ENCODE results near the gene NEURL1B.

Gene NEURL1B

GRCh38 chr5:172622091-172623046 is 18.7 kb upstream of the NEURL1B start:
- Mint-ChIP-seq H3K36me3 (ENCODE audit: low read depth) (no peaks in the 10 kb centered on the region), H3K27me3 (no peaks in the 10 kb centered on the region), H3K27ac (no peak overlapping the region), H3K4me3 (no peak overlapping the region), H3K9me3 (no peaks in the 10 kb centered on the region), H3K4me1 (ENCODE audit: low read depth) (no peaks in the 10 kb centered on the region)

- Mint-ChIP-seq H3K36me3 (ENCODE audit: low read depth) (no peaks in the 10 kb centered on the region), H3K4me3 (no peak overlapping the region), H3K9me3 (no peaks in the 10 kb centered on the region), H3K27ac (no peak overlapping the region), H3K27me3 (no peaks in the 10 kb centered on the region), H3K4me1 (ENCODE audit: low read depth) (no peaks in the 10 kb centered on the region)
Observed at GRCh38 chr5:172623313-172623980, 17.6 kb upstream of the NEURL1B start.

GRCh38 chr5:172624083-172624995 is 16.7 kb upstream of the NEURL1B start:
- Mint-ChIP-seq H3K27me3 (no peaks in the 10 kb centered on the region), H3K36me3 (ENCODE audit: low read depth) (no peaks in the 10 kb centered on the region), H3K27ac (no peak overlapping the region), H3K4me1 (ENCODE audit: low read depth) (no peaks in the 10 kb centered on the region), H3K4me3 (no peak overlapping the region), H3K9me3 (no peaks in the 10 kb centered on the region)

GRCh38 chr5:172624996-172625964 is 15.8 kb upstream of the NEURL1B start:
- Mint-ChIP-seq H3K4me1 (ENCODE audit: low read depth) (no peaks in the 10 kb centered on the region), H3K27me3 (no peaks in the 10 kb centered on the region), H3K27ac (no peak overlapping the region), H3K4me3 (no peak overlapping the region), H3K9me3 (no peaks in the 10 kb centered on the region), H3K36me3 (ENCODE audit: low read depth) (no peaks in the 10 kb centered on the region)

GRCh38 chr5:172626031-172626581 is 15.0 kb upstream of the NEURL1B start:
- Mint-ChIP-seq H3K36me3 (ENCODE audit: low read depth) (no peaks in the 10 kb centered on the region), H3K27ac (no peak overlapping the region), H3K4me1 (ENCODE audit: low read depth) (no peaks in the 10 kb centered on the region), H3K4me3 (no peak overlapping the region), H3K9me3 (no peaks in the 10 kb centered on the region), H3K27me3 (no peaks in the 10 kb centered on the region)

GRCh38 chr5:172630082-172630481 is 11.0 kb upstream of the NEURL1B start:
- Mint-ChIP-seq H3K4me3 (no peak overlapping the region), H3K4me1 (ENCODE audit: low read depth) (no peaks in the 10 kb centered on the region), H3K27ac (no peak overlapping the region), H3K36me3 (ENCODE audit: low read depth) (no peaks in the 10 kb centered on the region), H3K9me3 (no peaks in the 10 kb centered on the region), H3K27me3 (peaks cover 4% of the 10 kb centered on the region)

GRCh38 chr5:172630482-172630881 is 10.6 kb upstream of the NEURL1B start:
- no peaks in the 10 kb centered on the region for H3K36me3 Mint-ChIP-seq (ENCODE audit: low read depth)
- peaks cover 4% of the 10 kb centered on the region for H3K27me3 Mint-ChIP-seq
- no peak overlapping the region for H3K27ac Mint-ChIP-seq
- no peak overlapping the region for H3K4me3 Mint-ChIP-seq
- no peaks in the 10 kb centered on the region for H3K9me3 Mint-ChIP-seq
- no peaks in the 10 kb centered on the region for H3K4me1 Mint-ChIP-seq (ENCODE audit: low read depth)

DNA sequence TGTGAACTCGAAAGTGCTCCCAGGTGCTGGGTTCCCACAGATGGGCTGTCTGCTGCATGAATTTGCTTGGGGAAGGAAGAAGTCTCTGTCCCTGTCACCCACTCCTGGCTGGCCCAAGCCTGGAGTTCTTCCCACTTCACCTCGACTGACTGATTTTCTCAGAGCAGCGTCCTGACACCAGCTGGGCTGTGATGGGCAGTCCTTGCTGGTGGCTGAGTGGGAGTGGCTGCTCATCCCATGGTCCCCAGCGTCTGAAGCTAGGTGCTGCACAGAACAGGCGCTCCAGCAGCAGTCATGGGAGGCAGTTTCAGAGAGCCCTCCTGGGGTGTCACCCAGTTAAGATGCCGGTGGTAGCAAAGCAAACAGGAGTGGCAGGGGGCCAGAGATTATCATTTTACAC is 10.1 kb upstream of the NEURL1B start:
- Mint-ChIP-seq H3K36me3 (ENCODE audit: low read depth) (no peaks in the 10 kb centered on the region), H3K27ac (no peak overlapping the region), H3K4me3 (no peak overlapping the region), H3K27me3 (peaks cover 4% of the 10 kb centered on the region), H3K4me1 (ENCODE audit: low read depth) (no peaks in the 10 kb centered on the region), H3K9me3 (no peaks in the 10 kb centered on the region)

GRCh38 chr5:172632346-172633092 is 8.5 kb upstream of the NEURL1B start:
- Mint-ChIP-seq H3K4me1 (ENCODE audit: low read depth) (no peaks in the 10 kb centered on the region), H3K9me3 (no peaks in the 10 kb centered on the region), H3K4me3 (no peak overlapping the region), H3K27me3 (peaks cover 4% of the 10 kb centered on the region), H3K36me3 (ENCODE audit: low read depth) (no peaks in the 10 kb centered on the region), H3K27ac (no peak overlapping the region)

- Mint-ChIP-seq H3K27me3 (peaks cover 9% of the 10 kb centered on the region), H3K4me1 (ENCODE audit: low read depth) (no peaks in the 10 kb centered on the region), H3K36me3 (ENCODE audit: low read depth) (no peaks in the 10 kb centered on the region), H3K9me3 (no peaks in the 10 kb centered on the region), H3K27ac (no peak overlapping the region), H3K4me3 (no peak overlapping the region)
Observed at GRCh38 chr5:172633403-172633970, 7.6 kb upstream of the NEURL1B start.

GRCh38 chr5:172634106-172634899 is 6.8 kb upstream of the NEURL1B start:
- H3K27me3 Mint-ChIP-seq, result peaks cover 11% of the 10 kb centered on the region
- H3K9me3 Mint-ChIP-seq, result no peaks in the 10 kb centered on the region
- H3K36me3 Mint-ChIP-seq (ENCODE audit: low read depth), result no peaks in the 10 kb centered on the region
- H3K4me3 Mint-ChIP-seq, result no peak overlapping the region
- H3K4me1 Mint-ChIP-seq (ENCODE audit: low read depth), result no peaks in the 10 kb centered on the region
- no peak overlapping the region for H3K27ac Mint-ChIP-seq

GRCh38 chr5:172635038-172635437 is 6.0 kb upstream of the NEURL1B start:
- Mint-ChIP-seq H3K27ac (no peak overlapping the region), H3K36me3 (ENCODE audit: low read depth) (no peaks in the 10 kb centered on the region), H3K27me3 (peaks cover 15% of the 10 kb centered on the region), H3K4me1 (ENCODE audit: low read depth) (no peaks in the 10 kb centered on the region), H3K4me3 (no peak overlapping the region), H3K9me3 (no peaks in the 10 kb centered on the region)
